Measurements from ENCODE around the gene EIF4E2. TPM values are rescaled to one million over a fixed set of nuclear protein-coding genes. Genes with fewer than 3 reads are reported as not detected.
"Not testable (repeated sequence)": the region's sequence is repeated elsewhere in the genome, so short reads cannot be mapped to it uniquely, and the experiment has no call there.

The EIF4E2 gene
- total RNA-seq, 1 experiment from 2014 or later, result 69.6 TPM

GRCh38 chr2:232569541-232569940, 19.1 kb downstream of the EIF4E2 start:
- POLR2A ChIA-PET (ENCODE audit: unreplicated experiment), result interaction anchor here (0.5 kb wide), 1 partner anchor 23 kb away, joined by 3 read pairs; no protein-coding TSS in a partner anchor
- Histone ChIP-seq H3K9me2 (ENCODE audit: insufficient read depth) (no peaks in the 10 kb centered on the region), H4K20me1 (ENCODE audit: insufficient read depth) (no peaks in the 10 kb centered on the region), H3F3A (ENCODE audit: insufficient read depth, low read depth) (no peaks in the 10 kb centered on the region), H3K27ac (no peak overlapping the region), H3K4me2 (no peak overlapping the region), H2AFZ (no peak overlapping the region), H3K4me1 (replicated peaks; ENCODE audit: insufficient read depth) (no peaks in the 10 kb centered on the region), H3K36me3 (ENCODE audit: low read depth) (peaks cover 15% of the 10 kb centered on the region; the same call in 1 of the 2 replicates), H3K27me3 (ENCODE audit: insufficient read depth, low read depth) (no peaks in the 10 kb centered on the region), H3K79me2 (ENCODE audit: low read depth) (no peaks in the 10 kb centered on the region), H3K4me3 (no peak overlapping the region), H3K9me3 (ENCODE audit: insufficient read depth, low read depth) (no peaks in the 10 kb centered on the region)
- CTCF ChIA-PET, result interaction anchor here (0.6 kb wide), 1 partner anchor 205 kb away, joined by 5 read pairs; no protein-coding TSS in a partner anchor
- DNase-seq, result no peak
- TF ChIP-seq, protein P1, sequence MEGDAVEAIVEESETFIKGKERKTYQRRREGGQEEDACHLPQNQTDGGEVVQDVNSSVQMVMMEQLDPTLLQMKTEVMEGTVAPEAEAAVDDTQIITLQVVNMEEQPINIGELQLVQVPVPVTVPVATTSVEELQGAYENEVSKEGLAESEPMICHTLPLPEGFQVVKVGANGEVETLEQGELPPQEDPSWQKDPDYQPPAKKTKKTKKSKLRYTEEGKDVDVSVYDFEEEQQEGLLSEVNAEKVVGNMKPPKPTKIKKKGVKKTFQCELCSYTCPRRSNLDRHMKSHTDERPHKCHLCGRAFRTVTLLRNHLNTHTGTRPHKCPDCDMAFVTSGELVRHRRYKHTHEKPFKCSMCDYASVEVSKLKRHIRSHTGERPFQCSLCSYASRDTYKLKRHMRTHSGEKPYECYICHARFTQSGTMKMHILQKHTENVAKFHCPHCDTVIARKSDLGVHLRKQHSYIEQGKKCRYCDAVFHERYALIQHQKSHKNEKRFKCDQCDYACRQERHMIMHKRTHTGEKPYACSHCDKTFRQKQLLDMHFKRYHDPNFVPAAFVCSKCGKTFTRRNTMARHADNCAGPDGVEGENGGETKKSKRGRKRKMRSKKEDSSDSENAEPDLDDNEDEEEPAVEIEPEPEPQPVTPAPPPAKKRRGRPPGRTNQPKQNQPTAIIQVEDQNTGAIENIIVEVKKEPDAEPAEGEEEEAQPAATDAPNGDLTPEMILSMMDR (conservative IDR thresholded peaks at IDR 0.05), result no peak
- TF ChIP-seq EZH2 (IDR thresholded peaks at IDR 0.05; ENCODE audit: low read depth), result no peak
- no TSS peak for BruUV-seq (replicated peaks)
- intact Hi-C loops (cut with micrococcal nuclease; ENCODE audit: unreplicated experiment), result no loop called here

GRCh38 chr2:232570481-232570880, 20.0 kb downstream of the EIF4E2 start:
- H3K27me3 ChIP-seq (ENCODE audit: insufficient read depth, low read depth); H2AFZ ChIP-seq; BruUV-seq (replicated peaks); CTCF ChIA-PET; H3K79me2 ChIP-seq (ENCODE audit: low read depth); H4K20me1 ChIP-seq (ENCODE audit: insufficient read depth); H3K9me3 ChIP-seq (ENCODE audit: insufficient read depth, low read depth); H3K4me3 ChIP-seq; H3K9me2 ChIP-seq (ENCODE audit: insufficient read depth); H3K4me1 ChIP-seq (replicated peaks; ENCODE audit: insufficient read depth); POLR2A ChIA-PET (ENCODE audit: unreplicated experiment); DNase-seq; H3F3A ChIP-seq (ENCODE audit: insufficient read depth, low read depth); intact Hi-C loops (cut with micrococcal nuclease; ENCODE audit: unreplicated experiment); H3K27ac ChIP-seq; H3K4me2 ChIP-seq: not testable (repeated sequence)
- peaks cover 15% of the 10 kb centered on the region; the same call in 1 of the 2 replicates for H3K36me3 ChIP-seq (ENCODE audit: low read depth)

DNA sequence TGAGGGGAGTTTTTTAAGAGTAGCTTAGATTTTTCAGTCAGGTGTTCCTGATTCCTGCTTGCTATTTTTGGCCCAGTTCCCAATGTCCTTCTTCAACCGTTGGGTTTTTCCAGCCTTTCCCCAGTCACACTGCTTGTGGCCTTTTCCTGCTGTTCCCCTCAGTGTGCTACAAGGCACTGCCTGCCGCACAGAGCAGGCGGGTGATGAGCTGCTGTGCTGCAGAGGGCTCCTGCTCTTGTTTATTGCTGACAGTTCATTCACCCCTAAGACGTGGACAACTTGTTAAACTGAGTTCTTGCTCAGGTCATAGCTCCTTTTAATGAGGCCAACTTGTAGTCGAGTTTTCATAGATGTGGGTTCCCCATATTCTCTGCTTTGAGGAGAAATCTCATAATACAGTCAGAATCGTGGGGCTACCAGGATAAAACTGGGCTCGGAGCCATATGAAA, 20.6 kb downstream of the EIF4E2 start:
- TF ChIP-seq, protein P1 (conservative IDR thresholded peaks at IDR 0.05), result no peak
- TF ChIP-seq EZH2 (IDR thresholded peaks at IDR 0.05; ENCODE audit: low read depth), result no peak
- intact Hi-C loops (cut with micrococcal nuclease; ENCODE audit: unreplicated experiment), result no loop called here
- Histone ChIP-seq H3K27me3 (ENCODE audit: insufficient read depth, low read depth) (no peaks in the 10 kb centered on the region), H3K4me2 (no peak overlapping the region), H3K27ac (no peak overlapping the region), H4K20me1 (ENCODE audit: insufficient read depth) (no peaks in the 10 kb centered on the region), H3K9me2 (ENCODE audit: insufficient read depth) (no peaks in the 10 kb centered on the region), H3K4me1 (replicated peaks; ENCODE audit: insufficient read depth) (no peaks in the 10 kb centered on the region), H2AFZ (no peak overlapping the region), H3K36me3 (ENCODE audit: low read depth) (peaks cover 10% of the 10 kb centered on the region; the same call in 1 of the 2 replicates), H3K79me2 (ENCODE audit: low read depth) (no peaks in the 10 kb centered on the region), H3F3A (ENCODE audit: insufficient read depth, low read depth) (no peaks in the 10 kb centered on the region), H3K4me3 (no peak overlapping the region), H3K9me3 (ENCODE audit: insufficient read depth, low read depth) (no peaks in the 10 kb centered on the region)
- BruUV-seq (replicated peaks), result no TSS peak
- DNase-seq, result no peak
- ChIA-PET CTCF (no interaction called here), POLR2A (ENCODE audit: unreplicated experiment) (no interaction called here)

DNA sequence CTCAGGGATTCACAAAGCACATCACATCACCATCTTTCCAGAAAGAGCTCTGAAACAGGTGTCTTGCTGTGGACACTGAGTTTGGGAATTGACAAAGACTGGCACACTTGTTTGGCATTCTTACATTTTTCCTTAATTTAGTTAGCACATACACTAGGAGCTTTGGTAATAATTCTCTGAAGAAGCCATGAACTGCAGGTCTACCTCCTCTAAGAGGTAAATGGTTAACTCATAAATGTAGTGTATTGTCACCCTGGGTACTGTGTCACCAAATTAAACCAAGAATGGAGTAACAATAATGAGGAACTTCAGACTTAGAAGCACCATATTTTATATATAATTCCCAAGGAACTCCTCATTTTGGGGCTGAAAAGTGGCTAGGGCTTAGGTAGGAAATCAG, 22.6 kb downstream of the EIF4E2 start:
- Histone ChIP-seq H3K4me2 (no peak overlapping the region), H2AFZ (no peak overlapping the region), H3K4me1 (replicated peaks; ENCODE audit: insufficient read depth) (no peaks in the 10 kb centered on the region), H3K9me2 (ENCODE audit: insufficient read depth) (no peaks in the 10 kb centered on the region), H4K20me1 (ENCODE audit: insufficient read depth) (no peaks in the 10 kb centered on the region), H3K27ac (no peak overlapping the region), H3K36me3 (ENCODE audit: low read depth) (peaks cover 6% of the 10 kb centered on the region; the same call in 1 of the 2 replicates), H3K27me3 (ENCODE audit: insufficient read depth, low read depth) (no peaks in the 10 kb centered on the region), H3K79me2 (ENCODE audit: low read depth) (no peaks in the 10 kb centered on the region), H3F3A (ENCODE audit: insufficient read depth, low read depth) (no peaks in the 10 kb centered on the region), H3K9me3 (ENCODE audit: insufficient read depth, low read depth) (no peaks in the 10 kb centered on the region), H3K4me3 (no peak overlapping the region)
- BruUV-seq (replicated peaks), result no TSS peak
- DNase-seq, result no peak
- intact Hi-C loops (cut with micrococcal nuclease; ENCODE audit: unreplicated experiment), result no loop called here
- ChIA-PET POLR2A (ENCODE audit: unreplicated experiment) (no interaction called here), CTCF (no interaction called here)
- TF ChIP-seq, protein P1 (conservative IDR thresholded peaks at IDR 0.05), result no peak
- TF ChIP-seq EZH2 (IDR thresholded peaks at IDR 0.05; ENCODE audit: low read depth), result no peak

Data from PC-9 (cell line).